ENCODE data around the gene NSUN2. TPM values are rescaled to one million over a fixed set of nuclear protein-coding genes. Genes with fewer than 3 reads are reported as not detected.

The NSUN2 gene
- 10 to 100 TPM; 59.9 to 67.7 (median 60.5) TPM for total RNA-seq (2021; fragmentation: NEBNext Ultra II Directional; extraction: Animal tissue kit (Norgen Biotek cat#: 25700))
- long read RNA-seq, transcript NSUN2-201 (19 exons, 3,303 nt), result major isoform, 41 of 63 reads
- long read RNA-seq, transcript NSUN2-206 (18 exons, 2,619 nt), result minor isoform, 5 of 63 reads
- long read RNA-seq, partial matches to known transcripts, result 7 of 63 reads
- long read RNA-seq, other reads (novel, unspliced or antisense), result 9 of 63 reads

DNA sequence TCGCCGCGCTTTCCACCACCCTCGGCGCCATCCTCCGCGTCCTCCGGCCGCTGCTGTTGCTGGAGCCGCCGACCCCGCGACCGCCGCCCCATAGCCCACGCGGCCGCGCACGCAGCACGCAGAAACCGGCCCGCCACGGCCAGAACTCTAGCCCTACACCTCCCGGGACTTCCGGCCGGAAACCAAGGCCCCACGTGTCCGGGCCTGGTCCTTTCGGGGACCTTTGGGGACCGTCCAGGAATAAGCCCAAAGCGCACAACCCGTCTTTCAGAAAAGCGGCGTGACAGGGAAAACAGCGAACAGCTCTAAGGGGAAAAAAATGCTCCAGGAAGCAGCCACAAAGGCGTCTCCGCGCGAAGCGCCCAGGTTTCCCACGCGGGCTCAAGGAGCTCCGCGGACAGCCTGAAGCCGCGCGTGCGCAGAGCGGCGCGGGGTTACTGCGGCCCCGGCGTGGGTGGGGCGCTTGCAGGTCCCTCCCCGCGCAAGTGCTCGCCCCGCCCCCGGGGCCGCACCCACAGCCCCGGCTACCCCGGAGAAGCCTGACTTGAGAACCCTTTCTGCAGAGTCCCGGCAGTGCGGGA, at the start of gene NSUN2, which contains the start of gene SRD5A1:
TSS of gene NSUN2 (minus strand) at position 157 of the 581 bp plus-strand sequence. CDS start at position 92, 65 bp downstream.
TSS of gene SRD5A1 (plus strand) at position 553 of the 581 bp plus-strand sequence. CDS start 137 bp downstream, outside the sequence.
- H3K4me1 Mint-ChIP-seq (ENCODE audit: low read depth), result peaks cover 44% of the 10 kb centered on the region
- DNase-seq, result peak; percentile 74
- H3K4me3 Mint-ChIP-seq, result peak within 1 kb of the TSS; percentile 100
- TF ChIP-seq, protein P1, sequence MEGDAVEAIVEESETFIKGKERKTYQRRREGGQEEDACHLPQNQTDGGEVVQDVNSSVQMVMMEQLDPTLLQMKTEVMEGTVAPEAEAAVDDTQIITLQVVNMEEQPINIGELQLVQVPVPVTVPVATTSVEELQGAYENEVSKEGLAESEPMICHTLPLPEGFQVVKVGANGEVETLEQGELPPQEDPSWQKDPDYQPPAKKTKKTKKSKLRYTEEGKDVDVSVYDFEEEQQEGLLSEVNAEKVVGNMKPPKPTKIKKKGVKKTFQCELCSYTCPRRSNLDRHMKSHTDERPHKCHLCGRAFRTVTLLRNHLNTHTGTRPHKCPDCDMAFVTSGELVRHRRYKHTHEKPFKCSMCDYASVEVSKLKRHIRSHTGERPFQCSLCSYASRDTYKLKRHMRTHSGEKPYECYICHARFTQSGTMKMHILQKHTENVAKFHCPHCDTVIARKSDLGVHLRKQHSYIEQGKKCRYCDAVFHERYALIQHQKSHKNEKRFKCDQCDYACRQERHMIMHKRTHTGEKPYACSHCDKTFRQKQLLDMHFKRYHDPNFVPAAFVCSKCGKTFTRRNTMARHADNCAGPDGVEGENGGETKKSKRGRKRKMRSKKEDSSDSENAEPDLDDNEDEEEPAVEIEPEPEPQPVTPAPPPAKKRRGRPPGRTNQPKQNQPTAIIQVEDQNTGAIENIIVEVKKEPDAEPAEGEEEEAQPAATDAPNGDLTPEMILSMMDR (IDR thresholded peaks at IDR 0.05), result no peak
- H3K27me3 Mint-ChIP-seq (ENCODE audit: insufficient read depth), result no peaks in the 10 kb centered on the region; the same call in 1 of the 2 replicates
- H3K9me3 Mint-ChIP-seq, result no peaks in the 10 kb centered on the region
- H3K27ac Mint-ChIP-seq, result peak within 1 kb of the TSS; percentile 99
- peaks cover 41% of the 10 kb centered on the region for H3K36me3 Mint-ChIP-seq (ENCODE audit: low read depth)

DNA sequence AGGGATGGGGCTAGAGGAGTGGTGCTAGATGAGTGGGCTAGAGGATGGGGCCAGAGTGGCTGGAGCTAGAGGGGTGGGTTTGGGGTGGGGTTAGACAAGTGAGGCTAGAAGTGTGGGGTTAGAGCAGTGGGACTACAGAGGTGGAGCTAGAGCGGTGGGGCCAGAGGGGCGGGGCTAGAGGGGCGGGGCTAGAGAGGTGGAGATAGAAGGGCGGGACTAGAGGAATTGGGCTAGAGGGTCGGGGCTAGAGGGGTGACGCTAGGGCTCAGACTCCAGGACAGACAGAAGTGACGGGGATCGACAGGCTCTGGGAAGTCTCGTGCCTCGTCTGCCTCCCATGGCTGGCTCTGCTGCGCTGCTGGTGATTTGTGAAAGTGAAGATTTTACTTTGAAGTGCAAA, 49.4 kb upstream of the NSUN2 start:
- Mint-ChIP-seq H3K27ac (no peak overlapping the region), H3K36me3 (ENCODE audit: low read depth) (no peaks in the 10 kb centered on the region), H3K27me3 (ENCODE audit: insufficient read depth) (peaks cover 2% of the 10 kb centered on the region), H3K4me3 (no peak overlapping the region), H3K4me1 (ENCODE audit: low read depth) (peaks cover 6% of the 10 kb centered on the region), H3K9me3 (no peaks in the 10 kb centered on the region)
- TF ChIP-seq, protein P1 (IDR thresholded peaks at IDR 0.05), result no peak
- no peak for DNase-seq

DNA sequence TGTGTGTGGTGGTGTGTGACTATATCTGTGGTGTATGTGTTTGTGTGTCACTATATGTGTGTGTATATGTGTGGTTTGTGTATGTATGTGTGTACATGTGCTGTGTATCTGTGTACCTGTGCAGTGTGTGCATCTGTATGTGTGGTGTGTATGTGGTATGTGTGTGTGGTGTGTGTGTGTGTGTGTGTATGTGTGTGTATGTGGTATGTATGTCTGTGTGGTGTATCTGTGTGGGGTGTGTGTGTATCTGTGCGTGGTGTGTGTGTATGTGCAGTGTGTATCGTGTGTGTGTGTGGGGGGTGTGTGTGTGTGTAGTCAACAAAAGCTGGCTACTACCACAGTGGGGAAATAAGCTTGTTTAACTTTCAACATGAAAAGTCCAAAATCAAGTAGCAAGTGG, 48.8 kb upstream of the NSUN2 start:
- H3K4me3 Mint-ChIP-seq, result no peak overlapping the region
- TF ChIP-seq, protein P1 (IDR thresholded peaks at IDR 0.05), result no peak
- H3K9me3 Mint-ChIP-seq, result no peaks in the 10 kb centered on the region
- H3K4me1 Mint-ChIP-seq (ENCODE audit: low read depth), result peaks cover 8% of the 10 kb centered on the region
- peaks cover 2% of the 10 kb centered on the region for H3K27me3 Mint-ChIP-seq (ENCODE audit: insufficient read depth)
- H3K36me3 Mint-ChIP-seq (ENCODE audit: low read depth), result no peaks in the 10 kb centered on the region
- no peak overlapping the region for H3K27ac Mint-ChIP-seq
- no peak for DNase-seq

DNA sequence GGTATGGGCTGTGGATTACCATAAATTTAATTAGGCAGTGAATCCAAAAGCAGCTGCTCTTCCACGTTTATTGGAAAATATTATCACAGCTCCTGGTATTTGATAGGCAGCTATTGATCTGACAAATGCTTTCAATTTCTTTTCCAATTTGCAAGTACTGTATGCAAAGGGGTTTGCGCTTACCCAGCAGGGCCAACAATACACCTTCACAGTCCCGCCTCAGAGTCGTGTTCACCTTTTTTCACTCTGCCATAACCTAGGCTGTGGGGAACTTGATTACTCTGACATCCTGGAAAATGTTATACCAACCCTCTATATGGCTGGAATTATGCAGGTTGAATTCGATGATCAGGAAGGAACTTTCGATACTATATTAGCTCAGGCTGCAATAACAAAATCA, 48.1 kb upstream of the NSUN2 start:
- DNase-seq, result no peak
- Mint-ChIP-seq H3K4me3 (no peak overlapping the region), H3K27me3 (ENCODE audit: insufficient read depth) (peaks cover 2% of the 10 kb centered on the region), H3K4me1 (ENCODE audit: low read depth) (peaks cover 13% of the 10 kb centered on the region), H3K27ac (no peak overlapping the region), H3K36me3 (ENCODE audit: low read depth) (peaks cover 6% of the 10 kb centered on the region; the same call in 1 of the 2 replicates), H3K9me3 (no peaks in the 10 kb centered on the region)
- TF ChIP-seq, protein P1 (IDR thresholded peaks at IDR 0.05), result no peak

DNA sequence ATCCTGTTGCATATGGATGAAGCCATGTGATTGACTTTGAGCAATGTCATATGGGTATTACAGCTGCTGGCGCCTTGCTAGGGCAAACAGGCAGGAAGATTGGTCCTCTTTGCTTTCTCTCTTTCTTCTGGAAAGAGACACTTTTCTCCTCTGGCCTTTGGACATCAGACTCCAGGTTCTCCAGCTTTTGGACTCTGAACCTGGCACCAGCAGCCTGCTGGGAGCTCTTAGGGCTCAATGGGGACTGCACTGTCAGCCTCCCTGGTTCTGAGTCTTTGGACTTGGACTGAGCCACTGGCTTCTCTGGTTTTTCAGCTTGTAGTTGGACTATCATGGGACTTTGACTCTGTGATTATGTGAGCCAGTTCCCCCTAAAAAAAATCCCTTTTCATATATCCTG, 45.5 kb upstream of the NSUN2 start:
- H3K27ac Mint-ChIP-seq, result no peak overlapping the region
- TF ChIP-seq, protein P1 (IDR thresholded peaks at IDR 0.05), result no peak
- peaks cover 19% of the 10 kb centered on the region for H3K4me1 Mint-ChIP-seq (ENCODE audit: low read depth)
- peaks cover 10% of the 10 kb centered on the region; the same call in 1 of the 2 replicates for H3K36me3 Mint-ChIP-seq (ENCODE audit: low read depth)
- no peaks in the 10 kb centered on the region; the same call in none of the 2 replicates for H3K27me3 Mint-ChIP-seq (ENCODE audit: insufficient read depth)
- no peak for DNase-seq
- no peak overlapping the region for H3K4me3 Mint-ChIP-seq
- no peaks in the 10 kb centered on the region for H3K9me3 Mint-ChIP-seq

Data from HFFc6 (cell line).